Loucy (cell line): ENCODE results near the gene ARMC8.

Experiments used
- EZH2phosphoT487 ChIP-seq: fragments of 200-600 bp; IDR thresholded peaks from 2 replicates; pipeline ENCODE4 v1.6.1; 2018; ENCODE audit warnings: antibody characterized with exemption, mild to moderate bottlenecking, moderate library complexity, borderline replicate concordance
- TF ChIP-seq, protein P1 (sequence below): fragments of 200-600 bp; sonication (generic); conservative IDR thresholded peaks from 2 replicates; pipeline ENCODE4 v1.5.1; 2014; ENCODE audit warnings: mild to moderate bottlenecking, antibody characterized with exemption, low read length

DNA sequence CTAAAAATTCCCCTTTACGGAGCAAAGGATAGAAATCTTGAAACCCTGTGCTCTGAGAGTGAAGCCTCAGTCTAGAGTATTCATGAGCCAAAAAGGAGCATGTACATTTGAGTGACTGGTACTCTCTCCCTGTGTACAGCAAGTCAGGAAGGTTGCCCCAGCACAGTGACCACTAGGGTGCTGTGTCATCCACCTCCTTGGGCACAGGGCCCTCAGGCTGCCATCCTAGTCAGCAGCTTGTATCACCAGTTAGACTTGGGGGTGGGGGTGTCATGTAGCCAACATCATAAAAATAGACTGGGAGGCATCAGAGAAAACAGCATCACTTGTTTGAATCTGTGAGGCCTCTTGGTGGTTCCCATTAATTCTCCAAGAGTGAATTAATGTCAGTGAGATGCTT, 130.6 kb downstream of the ARMC8 start:
- TF ChIP-seq, protein P1, sequence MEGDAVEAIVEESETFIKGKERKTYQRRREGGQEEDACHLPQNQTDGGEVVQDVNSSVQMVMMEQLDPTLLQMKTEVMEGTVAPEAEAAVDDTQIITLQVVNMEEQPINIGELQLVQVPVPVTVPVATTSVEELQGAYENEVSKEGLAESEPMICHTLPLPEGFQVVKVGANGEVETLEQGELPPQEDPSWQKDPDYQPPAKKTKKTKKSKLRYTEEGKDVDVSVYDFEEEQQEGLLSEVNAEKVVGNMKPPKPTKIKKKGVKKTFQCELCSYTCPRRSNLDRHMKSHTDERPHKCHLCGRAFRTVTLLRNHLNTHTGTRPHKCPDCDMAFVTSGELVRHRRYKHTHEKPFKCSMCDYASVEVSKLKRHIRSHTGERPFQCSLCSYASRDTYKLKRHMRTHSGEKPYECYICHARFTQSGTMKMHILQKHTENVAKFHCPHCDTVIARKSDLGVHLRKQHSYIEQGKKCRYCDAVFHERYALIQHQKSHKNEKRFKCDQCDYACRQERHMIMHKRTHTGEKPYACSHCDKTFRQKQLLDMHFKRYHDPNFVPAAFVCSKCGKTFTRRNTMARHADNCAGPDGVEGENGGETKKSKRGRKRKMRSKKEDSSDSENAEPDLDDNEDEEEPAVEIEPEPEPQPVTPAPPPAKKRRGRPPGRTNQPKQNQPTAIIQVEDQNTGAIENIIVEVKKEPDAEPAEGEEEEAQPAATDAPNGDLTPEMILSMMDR, result 0 out of 2 replicates have a peak, but pooled peaks have one; percentile 14
- no peak for TF ChIP-seq EZH2phosphoT487
